Measurements from ENCODE around the gene BNIP5.

Gene BNIP5

GRCh38 chr6:36372088-36372487, 35.4 kb upstream of the BNIP5 start:
- ChIA-PET POLR2A (no interaction called here), CTCF (interaction anchor here (0.6 kb wide), 1 partner anchor 12 kb away, joined by 3 read pairs; no protein-coding TSS in a partner anchor)
- TF ChIP-seq ZNF366 (tag by site-specific recombination; conservative IDR thresholded peaks at IDR 0.05): no peak
- TF ChIP-seq ZNF623 (tag by site-specific recombination; IDR thresholded peaks at IDR 0.05): peak; percentile 97
- no peaks in the 10 kb centered on the region for H3K4me1 ChIP-seq (ENCODE audit: control insufficient read depth, insufficient read depth, low read length)
- no peaks in the 10 kb centered on the region for H3K36me3 ChIP-seq (ENCODE audit: control insufficient read depth in 2 of 2, insufficient read depth in 1 of 2, low read length in 2 of 2)
- no peak overlapping the region for H3K27ac ChIP-seq (ENCODE audit: extremely low read depth, low read depth, low read length)
- H3K9me3 ChIP-seq (ENCODE audit: control insufficient read depth, insufficient read depth, low read depth, low read length): no peaks in the 10 kb centered on the region
- no peak overlapping the region for H3K4me3 ChIP-seq (ENCODE audit: low read depth, low read length)

- TF ChIP-seq ZEB2 (tag by site-specific recombination; IDR thresholded peaks at IDR 0.05): no peak
- no peak for TF ChIP-seq ZNF670 (tag by site-specific recombination; IDR thresholded peaks at IDR 0.05; ENCODE audit: low read depth)
- no peak for TF ChIP-seq ZNF561 (tag by site-specific recombination; IDR thresholded peaks at IDR 0.05; ENCODE audit: borderline replicate concordance)
- no peak for TF ChIP-seq ZNF280C (tag by site-specific recombination; IDR thresholded peaks at IDR 0.05)
- TF ChIP-seq ZNF585B (tag by site-specific recombination; IDR thresholded peaks at IDR 0.05): no peak
- no peak for TF ChIP-seq ZNF239 (tag by site-specific recombination; IDR thresholded peaks at IDR 0.05)
- no peak for TF ChIP-seq ZNF558 (tag by site-specific recombination; IDR thresholded peaks at IDR 0.05)
- TF ChIP-seq ZNF324 (tag by site-specific recombination; IDR thresholded peaks at IDR 0.05): no peak
- no peak for TF ChIP-seq SP3 (tag by site-specific recombination; IDR thresholded peaks at IDR 0.05)
- TF ChIP-seq ZNF664 (tag by site-specific recombination; IDR thresholded peaks at IDR 0.05): no peak
- TF ChIP-seq ZNF175 (tag by site-specific recombination; IDR thresholded peaks at IDR 0.05): no peak
- no peak for TF ChIP-seq ZNF302 (tag by site-specific recombination; IDR thresholded peaks at IDR 0.05; ENCODE audit: low read depth)
- H3K4me1 ChIP-seq (ENCODE audit: control insufficient read depth, insufficient read depth, low read length): no peaks in the 10 kb centered on the region
- CTCF ChIA-PET: no interaction called here
- no peaks in the 10 kb centered on the region for H3K36me3 ChIP-seq (ENCODE audit: control insufficient read depth in 2 of 2, insufficient read depth in 1 of 2, low read length in 2 of 2)
- no peak overlapping the region for H3K4me3 ChIP-seq (ENCODE audit: low read depth, low read length)
- POLR2A ChIA-PET: no interaction called here
- no peak overlapping the region for H3K27ac ChIP-seq (ENCODE audit: extremely low read depth, low read depth, low read length)
- no peaks in the 10 kb centered on the region for H3K9me3 ChIP-seq (ENCODE audit: control insufficient read depth, insufficient read depth, low read depth, low read length)
Observed at GRCh38 chr6:36371211-36371610, 34.5 kb upstream of the BNIP5 start.

GRCh38 chr6:36370638-36371037, 34.0 kb upstream of the BNIP5 start:
- CTCF ChIA-PET: interaction anchor here (1.2 kb wide), 1 partner anchor 10 kb away, joined by 4 read pairs; no protein-coding TSS in a partner anchor
- POLR2A ChIA-PET: no interaction called here

GRCh38 chr6:36368921-36369865, 32.5 kb upstream of the BNIP5 start:
- TF ChIP-seq AEBP2 (tag by site-specific recombination; IDR thresholded peaks at IDR 0.05; ENCODE audit: borderline replicate concordance) (no peak), ZNF391 (tag by site-specific recombination; IDR thresholded peaks at IDR 0.05; ENCODE audit: borderline replicate concordance, low read depth) (no peak), ZNF600 (tag by site-specific recombination; IDR thresholded peaks at IDR 0.05) (0 out of 2 replicates have a peak, but pooled peaks have one; percentile 20), ZNF37A (tag by site-specific recombination; IDR thresholded peaks at IDR 0.05) (no peak), ZNF837 (tag by site-specific recombination; IDR thresholded peaks at IDR 0.05) (no peak), REPIN1 (tag by site-specific recombination; IDR thresholded peaks at IDR 0.05; ENCODE audit: low read depth) (no peak), SP7 (tag by site-specific recombination; IDR thresholded peaks at IDR 0.05) (0 out of 2 replicates have a peak, but pooled peaks have one; percentile 25), ZIC2 (tag by site-specific recombination; IDR thresholded peaks at IDR 0.05) (peak; percentile 73)
- POLR2A ChIA-PET: interaction anchor here (0.5 to 1.2 kb wide), 3 partner anchors 212 to 529 kb away, joined by 3 to 8 read pairs (median 3); no protein-coding TSS in a partner anchor
- Histone ChIP-seq H3K27ac (ENCODE audit: extremely low read depth, low read depth, low read length) (no peak overlapping the region), H3K4me1 (ENCODE audit: control insufficient read depth, insufficient read depth, low read length) (no peaks in the 10 kb centered on the region), H3K9me3 (ENCODE audit: control insufficient read depth, insufficient read depth, low read depth, low read length) (no peaks in the 10 kb centered on the region), H3K4me3 (ENCODE audit: low read depth, low read length) (no peak overlapping the region), H3K36me3 (ENCODE audit: control insufficient read depth in 2 of 2, insufficient read depth in 1 of 2, low read length in 2 of 2) (no peaks in the 10 kb centered on the region)
- CTCF ChIA-PET: interaction anchor here (0.6 to 1.6 kb wide), 7 partner anchors 8 to 617 kb away, joined by 3 to 6 read pairs (median 3); no protein-coding TSS in a partner anchor

More at GRCh38 chr6:36370638-36371037, 34.0 kb upstream of the BNIP5 start:
- Histone ChIP-seq H3K27ac (ENCODE audit: extremely low read depth, low read depth, low read length) (no peak overlapping the region), H3K9me3 (ENCODE audit: control insufficient read depth, insufficient read depth, low read depth, low read length) (no peaks in the 10 kb centered on the region), H3K4me1 (ENCODE audit: control insufficient read depth, insufficient read depth, low read length) (no peaks in the 10 kb centered on the region), H3K4me3 (ENCODE audit: low read depth, low read length) (no peak overlapping the region), H3K36me3 (ENCODE audit: control insufficient read depth in 2 of 2, insufficient read depth in 1 of 2, low read length in 2 of 2) (no peaks in the 10 kb centered on the region)
- TF ChIP-seq ZNF768 (tag by site-specific recombination; IDR thresholded peaks at IDR 0.05) (peak; percentile 89; the same call in 1 of the 2 replicates), GLIS2 (tag by site-specific recombination; IDR thresholded peaks at IDR 0.05) (no peak)
